HEK293T (cell line): ENCODE data around the gene DBET.

Experiments
- FOXM1 ChIP-seq: fragments of 450-650 bp; IDR thresholded peaks from 2 replicates; pipeline ENCODE4 v1.6.1; 2017; ENCODE audit warnings: mild to moderate bottlenecking, borderline replicate concordance
- PKNOX1 ChIP-seq: fragments of 450-650 bp; IDR thresholded peaks from 2 replicates; pipeline ENCODE4 v1.6.1; 2016

GRCh38 chr4:190020790-190021717, 43.2 kb upstream of the DBET start:
- no peak for TF ChIP-seq PKNOX1
- no peak for TF ChIP-seq FOXM1
